HCT116 (cell line): Measurements from ENCODE around the gene CLCN5. TPM values are rescaled to one million over a fixed set of nuclear protein-coding genes. Genes with fewer than 3 reads are reported as not detected.

ENCODE experiments used
- ATAC-seq: fragments of 200-7000 bp; cut with Tn5 transposase; 2 replicates; pipeline ENCODE4 v1.9.1; 2020; ENCODE audit warnings: mild to moderate bottlenecking, moderate library complexity
- BruUV-seq: library from RNA; stranded (reverse); fragments of 400-500 nt; replicated peaks from 2 replicates; lab custom pipeline; 2021; lab: Mats Ljungman, UMichigan
- CTCF ChIA-PET: fragments of 300-600 bp; sonication (Branson Sonifier 250); formaldehyde crosslinking; loops from one replicate; lab custom pipeline; 2021; ENCODE audit warnings: antibody characterized with exemption; lab: Charles Lee
- POLR2A ChIA-PET: fragments of 300-600, 350-600 bp; sonication (Branson Sonifier 250); formaldehyde crosslinking; loops from one replicate; lab custom pipeline; 2021; ENCODE audit warnings: antibody characterized with exemption; lab: Charles Lee
- RAD21 ChIA-PET, 2 experiments: fragments of 300-600 bp; sonication (Branson Sonifier 250); formaldehyde crosslinking; loops; one replicate each; lab custom pipeline; 2023; ENCODE audit warnings: low total read pairs in 2 of 2; ENCODE audit not compliant: uncharacterized antibody in 2 of 2, unreplicated experiment in 2 of 2, low non-redundant PET in 1 of 2; lab: Charles Lee
- DNase-seq: peaks from one replicate; pipeline ENCODE4 v3.0.0-alpha.2; 2010; ENCODE audit warnings: low read depth, low spot score
- H2AFZ ChIP-seq: fragments of 200-600 bp; shearing (Covaris generic), sonication (generic); 2 replicates; pipeline ENCODE4 v1.6.1; 2017; ENCODE audit warnings: low read depth, mixed run types, mixed read lengths, antibody characterized with exemption, low read length; ENCODE audit not compliant: poor library complexity, severe bottlenecking
- H3K27ac ChIP-seq: 2 replicates; pipeline ENCODE4 v1.5.1; 2012; ENCODE audit warnings: low read depth, low read length
- H3K27me3 ChIP-seq: fragments of 200-600 bp; sonication (generic); 2 replicates; pipeline ENCODE4 v1.6.1; 2016; ENCODE audit warnings: mixed run types, low read length, mixed read lengths; ENCODE audit not compliant: insufficient read depth
- H3K36me3 ChIP-seq, 2 experiments: fragments of 200-500 bp in 1 of 2; fragments of 200-600 bp in 1 of 2; sonication (Bioruptor generic) in 1 of 2; sonication (generic) in 1 of 2; 2 replicates each; pipeline versions ENCODE4 v1.5.1 to v1.6.1; 2014 to 2016; ENCODE audit warnings: low read length in 2 of 2, inconsistent platforms in 1 of 2, mixed read lengths in 1 of 2, mixed run types in 1 of 2; ENCODE audit not compliant: insufficient read depth in 2 of 2, control insufficient read depth in 1 of 2
- H3K4me1 ChIP-seq, 2 experiments: fragments of 200-600 bp in 1 of 2; sonication (generic) in 1 of 2; 2 replicates each; pipeline versions ENCODE4 v1.5.1 to v1.6.1; 2012 to 2017; ENCODE audit warnings: low read length in 2 of 2, inconsistent platforms in 1 of 2, mild to moderate bottlenecking in 1 of 2, mixed read lengths in 1 of 2, mixed run types in 1 of 2, moderate library complexity in 1 of 2; ENCODE audit not compliant: insufficient read depth in 2 of 2, control insufficient read depth in 1 of 2
- H3K4me2 ChIP-seq: fragments of 200-600 bp; sonication (generic); 2 replicates; pipeline ENCODE4 v1.6.1; 2017; ENCODE audit warnings: mixed run types, low read length, mixed read lengths
- H3K4me3 ChIP-seq, 2 experiments: fragments of 200-600 bp in 1 of 2; sonication (generic) in 1 of 2; replicated peaks in 1 of 2; 2 replicates each; pipeline ENCODE4 v1.5.1; 2011 to 2016; ENCODE audit warnings: low read length in 2 of 2, control low read depth in 1 of 2, low read depth in 1 of 2, mild to moderate bottlenecking in 1 of 2, mixed read lengths in 1 of 2, mixed run types in 1 of 2
- H3K79me2 ChIP-seq: fragments of 200-600 bp; sonication (generic); 2 replicates; pipeline ENCODE4 v1.6.1; 2017; ENCODE audit warnings: mild to moderate bottlenecking, mixed run types, low read length, moderate library complexity, mixed read lengths; ENCODE audit not compliant: insufficient read depth
- H3K9ac ChIP-seq: fragments of 200-600 bp; sonication (generic); 2 replicates; pipeline ENCODE4 v1.6.1; 2016; ENCODE audit warnings: low read length, mixed read lengths
- H3K9me2 ChIP-seq: fragments of 200-600 bp; sonication (generic), shearing (Covaris generic); 2 replicates; pipeline ENCODE4 v1.6.1; 2017; ENCODE audit warnings: mixed run types, mild to moderate bottlenecking, moderate library complexity; ENCODE audit not compliant: insufficient read depth
- H3K9me3 ChIP-seq, 2 experiments: fragments of 200-500 bp in 1 of 2; fragments of 200-600 bp in 1 of 2; sonication (Bioruptor generic) in 1 of 2; sonication (generic) in 1 of 2; 2 replicates each; pipeline ENCODE4 v1.6.1; 2014 to 2017; ENCODE audit warnings: low read length in 2 of 2, mixed read lengths in 2 of 2, inconsistent platforms in 1 of 2, low read depth in 1 of 2, mild to moderate bottlenecking in 1 of 2, mixed run types in 1 of 2, moderate library complexity in 1 of 2; ENCODE audit not compliant: control insufficient read depth in 1 of 2, insufficient read depth in 1 of 2
- H4K20me1 ChIP-seq: fragments of 200-600 bp; sonication (generic), shearing (Covaris generic); 2 replicates; pipeline ENCODE4 v1.6.1; 2017; ENCODE audit warnings: mixed run types, mild to moderate bottlenecking, moderate library complexity; ENCODE audit not compliant: insufficient read depth
- ATF3 ChIP-seq: IDR thresholded peaks from 2 replicates; pipeline ENCODE4 v1.6.1; 2012
- CTCF ChIP-seq, 3 experiments: fragments of 200-600 bp in 1 of 3; sonication (generic) in 1 of 3; IDR thresholded peaks in 2 of 3; conservative IDR thresholded peaks in 1 of 3; 2 replicates each; pipeline ENCODE4 v1.5.1; 2012 to 2017; ENCODE audit warnings: low read depth in 2 of 3, low read length in 2 of 3, antibody characterized with exemption in 1 of 3, borderline replicate concordance in 1 of 3, control low read depth in 1 of 3, mild to moderate bottlenecking in 1 of 3, mixed read lengths in 1 of 3, mixed run types in 1 of 3, moderate library complexity in 1 of 3; ENCODE audit not compliant: insufficient read depth in 1 of 3
- ELF1 ChIP-seq: IDR thresholded peaks from 2 replicates; pipeline ENCODE4 v1.6.1; 2012; ENCODE audit warnings: low read depth, borderline replicate concordance
- EZH2phosphoT487 ChIP-seq: fragments of 200-600 bp; IDR thresholded peaks from 2 replicates; pipeline ENCODE4 v1.6.1; 2018; ENCODE audit warnings: antibody characterized with exemption, borderline replicate concordance
- RAD21 ChIP-seq: IDR thresholded peaks from 2 replicates; pipeline ENCODE4 v1.6.1; 2012; ENCODE audit warnings: low read depth, mild to moderate bottlenecking
- SIN3A ChIP-seq: IDR thresholded peaks from 2 replicates; pipeline ENCODE4 v1.6.1; 2012; ENCODE audit warnings: low read depth
- TCF7L2 ChIP-seq: IDR thresholded peaks from 2 replicates; pipeline ENCODE4 v1.7.0; 2011; ENCODE audit warnings: borderline replicate concordance, inconsistent platforms; ENCODE audit not compliant: insufficient read depth, insufficient read length; ENCODE audit errors: extremely low read depth
- YY1 ChIP-seq: IDR thresholded peaks from 2 replicates; pipeline ENCODE4 v1.6.1; 2011; ENCODE audit warnings: low read length, low read depth, moderate library complexity, mild to moderate bottlenecking; ENCODE audit not compliant: insufficient replicate concordance; ENCODE audit errors: extremely low read depth
- ZBTB33 ChIP-seq: IDR thresholded peaks from 2 replicates; pipeline ENCODE4 v1.6.1; 2011; ENCODE audit warnings: mild to moderate bottlenecking, low read length, moderate library complexity; ENCODE audit not compliant: insufficient replicate concordance; ENCODE audit errors: extremely low read depth
- ZFX ChIP-seq: fragments of 450-650 bp; IDR thresholded peaks from 2 replicates; pipeline ENCODE4 v1.6.1; 2017
- ZNF274 ChIP-seq: fragments of 200-500 bp; sonication (Bioruptor generic); IDR thresholded peaks from 2 replicates; pipeline ENCODE4 v1.6.1; 2014; ENCODE audit warnings: mild to moderate bottlenecking, low read depth, low read length, inconsistent platforms
- intact Hi-C: fragments of 100-400 bp; cut with micrococcal nuclease; formaldehyde crosslinking; loops from 2 replicates; pipeline ENCODE4 v1.10.0; 2022
- total RNA-seq: library from RNA; stranded (reverse); gene quantifications from one replicate; pipeline ENCODE4 v1.2.1, GENCODE V29; 2021; ENCODE audit not compliant: unreplicated experiment

Gene CLCN5
- total RNA-seq, 1 experiment from 2014 or later = 6.1 TPM

GRCh38 chrX:50088645-50089044 lies 166.2 kb downstream of the CLCN5 start:
- Histone ChIP-seq H3K9ac (no peak overlapping the region), H3K4me3 (no peak overlapping the region), H3K9me2 (no peaks in the 10 kb centered on the region), H4K20me1 (no peaks in the 10 kb centered on the region), H3K4me1 (no peaks in the 10 kb centered on the region), H3K27ac (no peak overlapping the region), H3K9me3 (no peaks in the 10 kb centered on the region), H3K4me2 (no peak overlapping the region), H3K36me3 (no peaks in the 10 kb centered on the region), H3K79me2 (no peaks in the 10 kb centered on the region), H2AFZ (no peak overlapping the region), H3K27me3 (no peaks in the 10 kb centered on the region)
- RAD21 ChIA-PET = no interaction called here
- ATAC-seq (no peak), DNase-seq (no peak)
- intact Hi-C loops = no loop called here
- CTCF ChIA-PET = no interaction called here
- TF ChIP-seq RAD21 = no peak
- TF ChIP-seq CTCF (IDR thresholded peaks at IDR 0.05 in 2 of 3, conservative IDR thresholded peaks at IDR 0.05 in 1 of 3; ENCODE audit: borderline replicate concordance in 1 of 3, insufficient read depth in 1 of 3, low read depth in 2 of 3, low read length in 2 of 3) = no peak
- no peak for TF ChIP-seq ELF1
- TF ChIP-seq ZNF274 = no peak
- no peak for TF ChIP-seq EZH2phosphoT487
- no peak for TF ChIP-seq ATF3
- no peak for TF ChIP-seq YY1
- TF ChIP-seq TCF7L2 = no peak
- TF ChIP-seq ZFX = no peak
- no peak for TF ChIP-seq ZBTB33
- TF ChIP-seq SIN3A = no peak
- no TSS peak for BruUV-seq
- POLR2A ChIA-PET = no interaction called here
